Left cardiac atrium (tissue), 4 donors: ENCODE results near the gene MYZAP. TPM values are rescaled to one million over a fixed set of nuclear protein-coding genes. Genes with fewer than 3 reads are reported as not detected.

Experiments used
- ATAC-seq, 2 donors: fragments of 200-7000 bp; cut with Tn5 transposase; one replicate each; pipeline ENCODE4 v1.9.1; 2020; ENCODE audit warnings: mild to moderate bottlenecking in 2 of 2, moderate library complexity in 2 of 2
- DNase-seq: peaks from one replicate; pipeline ENCODE4 v3.0.0-alpha.2; 2020
- intact Hi-C, 2 donors: fragments of 100-400 bp; cut with DNase I; formaldehyde crosslinking; loops; one replicate each; pipeline versions ENCODE4 v1.14.1 to v1.15.1; 2022 to 2023
- total RNA-seq, 2 donors: library from RNA; stranded (reverse); fragmentation: NEBNext Ultra II Directional; extraction: Animal tissue kit (Norgen Biotek cat#: 25700); gene quantifications; one replicate each; pipeline ENCODE4 v1.2.1, GENCODE V29; 2021
- donor health status: DM: no; HTN: yes; CAD: no.
- donor health status: DM: no; HTN: yes; CAD: no; lungs with severe emphysema.
- donor health status: DM: yes; HTN: yes; CAD: no.
- donor health status: Dilated cardiomyopathy.

The MYZAP gene
- total RNA-seq, 2 donors from 2014 or later: 429 to 452 TPM

GRCh38 chr15:57557267-57557666, 34.4 kb upstream of the MYZAP start:
- ATAC-seq: no peak
- DNase-seq: no peak
- intact Hi-C loops: loop anchor here in 1 of 2 donors (10.0 kb wide), 1 partner anchor 508 kb away; the partner anchor contains the start of gene ALDH1A2

DNA sequence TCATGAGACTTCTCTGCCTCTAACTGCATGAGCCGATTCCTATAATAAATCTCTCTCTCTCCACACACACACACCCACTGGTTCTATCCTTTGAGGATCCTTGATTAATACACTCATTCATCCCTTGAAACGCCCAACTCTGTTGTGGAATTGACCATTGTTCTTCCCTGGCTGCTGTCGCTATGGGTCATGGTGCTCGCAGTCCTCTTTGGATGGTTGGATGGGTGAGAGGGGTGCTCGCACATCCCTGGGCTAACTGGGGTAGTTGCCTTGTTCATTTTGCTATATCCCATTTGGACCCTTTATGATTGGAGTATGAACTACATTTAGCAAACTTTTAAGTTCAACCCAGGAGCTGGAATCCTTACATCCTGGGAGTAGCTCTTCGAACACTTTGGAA, 33.9 kb upstream of the MYZAP start:
- no peak for ATAC-seq
- intact Hi-C loops: loop anchor here in 1 of 2 donors (10.0 kb wide), 1 partner anchor 507 kb away; the partner anchor contains the start of gene ALDH1A2
- DNase-seq: no peak

GRCh38 chr15:57559875-57560274, 31.8 kb upstream of the MYZAP start:
- DNase-seq: peak; percentile 68
- ATAC-seq: peak; percentile 58 to 68
- intact Hi-C loops: loop anchor here (2.0 to 10.0 kb wide), 4 partner anchors 52 to 505 kb away; partner anchors contain the start of genes ALDH1A2 (in 1 of the 2) and POLR2M (in 1 of the 2)

DNA sequence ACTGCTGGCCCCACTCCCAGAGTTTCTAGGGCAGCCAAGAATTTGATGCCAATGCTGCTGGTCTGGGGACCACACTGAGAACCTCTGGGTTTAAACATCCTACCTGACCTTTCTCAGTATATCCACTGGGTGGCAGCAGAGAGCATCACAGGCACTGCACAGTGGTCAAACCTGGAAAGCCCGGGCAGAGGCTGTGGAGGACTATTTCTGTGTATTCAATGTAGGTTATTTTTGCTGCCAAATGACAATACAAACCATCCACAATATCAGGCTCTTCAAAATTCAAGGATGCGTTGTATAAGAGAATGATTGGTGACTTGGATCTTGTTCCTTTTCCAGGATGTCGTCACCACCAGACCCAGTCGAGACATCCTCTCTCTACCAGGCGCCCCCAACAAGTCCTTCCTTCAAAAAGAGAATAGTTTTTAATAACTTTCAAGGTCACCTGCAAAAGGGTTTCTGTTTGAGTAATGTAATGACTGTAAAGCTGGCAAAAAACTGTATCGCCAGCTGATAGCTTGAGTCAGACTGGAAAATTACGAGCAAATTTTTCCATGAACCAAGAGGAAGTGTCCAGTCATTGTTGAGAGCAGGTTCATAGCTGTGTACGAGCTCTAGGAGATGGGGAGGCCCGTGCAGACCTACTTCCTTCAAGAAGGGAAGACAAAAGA, 30.5 kb upstream of the MYZAP start:
- DNase-seq (peak; percentile 74), ATAC-seq (peak; percentile 94 to 95)
- intact Hi-C loops: loop anchor here in 1 of 2 donors (2.0 to 5.0 kb wide), 3 partner anchors 51 to 146 kb away; partner anchors contain the start of gene POLR2M

DNA sequence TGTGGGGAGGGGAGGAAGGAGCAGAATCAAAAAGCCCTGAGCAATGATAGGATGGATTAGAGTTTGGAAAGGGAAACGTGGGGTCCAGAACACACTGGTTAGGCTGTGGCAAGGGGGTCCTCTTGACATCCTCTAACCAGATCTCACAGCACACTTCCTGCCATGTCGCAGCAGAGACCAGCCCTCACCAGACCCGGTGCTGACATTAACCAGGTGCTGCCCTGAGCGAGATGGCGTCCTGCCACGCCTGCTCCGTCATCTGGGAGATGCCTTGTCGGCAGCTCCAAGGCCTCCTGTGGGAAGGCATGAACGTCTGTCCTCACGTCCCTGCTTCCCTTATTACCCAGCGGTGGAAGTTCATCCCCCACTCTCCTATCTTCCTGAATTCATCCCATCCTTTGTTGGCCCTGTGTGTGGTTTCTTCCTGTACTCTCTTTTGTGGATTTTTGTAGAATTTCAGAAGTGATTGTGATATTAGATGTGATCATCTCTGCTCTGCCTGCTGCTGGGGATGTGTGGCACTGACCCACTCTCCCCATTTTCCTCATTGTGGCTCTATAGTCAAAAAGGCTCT, 29.4 kb upstream of the MYZAP start:
- intact Hi-C loops: loop anchor here in 1 of 2 donors (2.0 to 5.0 kb wide), 3 partner anchors 29 to 145 kb away; partner anchors contain the start of genes MYZAP and POLR2M

GRCh38 chr15:57563416-57563815, 28.3 kb upstream of the MYZAP start:
- intact Hi-C loops: loop anchor here in 1 of 2 donors (2.0 to 5.0 kb wide), 3 partner anchors 27 to 144 kb away; partner anchors contain the start of genes MYZAP and POLR2M
- no peak for ATAC-seq
- DNase-seq: no peak

More for the DNA sequence above, 29.4 kb upstream of the MYZAP start:
- DNase-seq: peak; percentile 59
- peak; percentile 20 to 61 for ATAC-seq

- ATAC-seq (no peak), DNase-seq (no peak)
- intact Hi-C loops: no loop called here
These were observed 26.4 kb upstream of the MYZAP start for GRCh38 chr15:57565311-57565710.

- DNase-seq: no peak
- peak; percentile 26 to 57 for ATAC-seq
- intact Hi-C loops: no loop called here
These were observed 24.9 kb upstream of the MYZAP start for GRCh38 chr15:57566834-57567233.

DNA sequence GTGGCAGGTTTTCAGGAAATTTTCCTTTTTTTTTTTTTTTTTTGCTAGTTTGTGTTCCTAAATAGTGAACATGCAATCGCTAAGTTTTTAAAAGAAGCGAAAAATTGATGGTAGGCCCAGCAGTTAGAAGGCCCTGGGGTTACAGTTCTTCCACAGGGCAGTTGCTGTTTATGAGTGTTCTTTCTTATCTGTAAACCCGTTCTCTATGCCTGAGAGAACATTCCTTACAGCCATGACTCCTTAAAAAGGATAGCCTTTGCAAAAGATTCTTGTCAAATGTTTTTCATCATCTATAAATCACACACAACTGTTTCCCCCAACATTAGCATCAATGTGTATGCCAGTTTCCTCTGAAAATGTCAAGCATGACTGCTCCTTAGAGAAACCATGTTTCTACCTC, 23.8 kb upstream of the MYZAP start:
- DNase-seq (no peak), ATAC-seq (no peak)
- intact Hi-C loops: no loop called here

- DNase-seq (no peak), ATAC-seq (no peak)
- intact Hi-C loops: no loop called here
These were observed 23.4 kb upstream of the MYZAP start for GRCh38 chr15:57568299-57568698.

DNA sequence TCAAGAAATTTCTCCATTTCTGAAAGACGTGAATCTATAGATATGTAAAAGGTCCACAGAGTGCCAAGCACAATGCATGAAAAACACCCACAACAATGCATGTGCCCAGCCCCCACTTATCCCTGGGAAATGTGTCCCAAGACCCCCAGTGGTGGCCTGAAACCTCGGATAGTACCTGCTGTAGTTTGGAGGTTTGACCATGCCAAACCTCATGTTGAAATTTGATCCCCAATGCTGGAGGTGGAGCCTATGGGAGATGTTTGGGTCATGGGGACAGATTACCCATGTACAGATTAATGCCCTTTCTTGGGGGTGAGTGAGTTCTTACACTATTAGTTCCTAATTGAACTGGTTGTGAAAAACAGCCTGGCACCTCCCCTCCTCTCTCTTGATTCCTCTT, 21.4 kb upstream of the MYZAP start:
- no peak for ATAC-seq
- DNase-seq: no peak
- intact Hi-C loops: no loop called here

DNA sequence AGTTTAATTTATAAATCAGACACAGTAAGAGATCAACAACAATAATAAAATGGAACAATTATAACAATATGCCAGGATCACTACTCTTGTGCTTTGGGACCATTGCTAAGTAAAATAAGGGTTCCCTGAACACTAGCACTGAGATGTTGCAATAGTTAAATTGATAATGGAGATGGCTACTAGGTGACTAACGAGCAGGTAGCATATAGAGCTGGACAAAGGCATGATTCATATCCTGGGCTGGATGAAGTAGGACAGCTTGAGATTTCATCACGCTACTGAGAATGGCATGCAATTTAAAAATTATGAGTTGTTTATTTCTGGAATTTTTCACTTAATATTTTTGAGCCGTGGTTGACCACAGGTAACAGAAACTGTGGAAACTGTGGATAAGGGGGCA, 20.7 kb upstream of the MYZAP start:
- intact Hi-C loops: no loop called here
- ATAC-seq: no peak
- DNase-seq: no peak

GRCh38 chr15:57571725-57572124, 20.0 kb upstream of the MYZAP start:
- intact Hi-C loops: no loop called here
- ATAC-seq (no peak), DNase-seq (no peak)

DNA sequence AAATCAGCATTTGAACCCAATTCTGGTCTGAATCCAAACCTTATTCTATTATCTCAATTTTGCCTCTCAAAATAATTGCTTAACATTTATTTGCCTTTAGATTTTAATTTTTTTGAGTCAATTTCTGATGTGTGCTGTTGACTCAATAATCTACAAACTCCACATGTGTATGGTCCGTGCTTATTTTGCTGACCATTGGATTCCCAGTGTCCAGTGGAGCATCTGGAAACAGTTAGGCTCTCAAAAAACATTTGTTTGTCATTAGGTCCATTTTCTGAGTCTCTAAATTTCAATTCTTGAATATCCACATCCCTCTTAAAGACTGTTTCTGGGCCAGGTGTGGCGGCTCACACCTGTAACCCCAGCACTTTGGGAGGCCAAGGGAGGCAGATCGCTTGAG, 19.2 kb upstream of the MYZAP start:
- DNase-seq (no peak), ATAC-seq (peak in 1 of 2 donors; percentile 61)
- intact Hi-C loops: no loop called here

GRCh38 chr15:57573151-57573550, 18.6 kb upstream of the MYZAP start:
- DNase-seq (no peak), ATAC-seq (no peak)
- intact Hi-C loops: no loop called here

- intact Hi-C loops: no loop called here
- ATAC-seq: no peak
These were observed 16.3 kb upstream of the MYZAP start for GRCh38 chr15:57575363-57575762.

DNA sequence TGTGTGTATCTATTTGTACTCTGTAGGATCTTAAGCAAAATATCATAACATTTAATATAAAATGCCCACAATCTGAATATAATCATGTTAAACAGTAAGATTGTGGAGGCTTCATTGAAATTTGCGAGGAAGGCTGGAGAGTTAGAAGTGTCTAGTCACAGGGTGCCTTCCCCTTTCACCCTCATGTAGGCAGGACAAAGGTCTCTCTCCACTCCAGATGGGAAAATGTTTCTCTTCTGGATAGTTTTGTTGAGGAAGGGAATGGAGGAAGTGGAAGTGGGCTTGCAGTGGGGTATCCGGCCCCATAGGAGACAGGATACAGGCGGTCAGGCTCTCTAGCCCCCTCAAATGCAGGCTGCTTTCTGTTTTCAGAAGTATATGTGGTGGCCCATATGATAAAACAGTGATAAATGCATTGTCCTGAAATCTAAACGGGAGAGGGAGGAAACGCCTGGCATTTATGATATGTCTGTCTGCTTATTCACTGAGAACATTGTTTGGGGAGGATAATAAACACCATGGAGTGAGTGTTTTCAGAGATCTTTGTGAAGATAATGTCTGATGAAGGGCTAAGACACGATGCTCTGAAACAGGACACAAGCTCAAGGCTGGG, 13.3 kb upstream of the MYZAP start:
- DNase-seq (no peak), ATAC-seq (peak in 1 of 2 donors; percentile 32)
- intact Hi-C loops: no loop called here

More at GRCh38 chr15:57575363-57575762, 16.3 kb upstream of the MYZAP start:
- no peak for DNase-seq

GRCh38 chr15:57580428-57580827, 11.3 kb upstream of the MYZAP start:
- intact Hi-C loops: no loop called here
- DNase-seq (no peak), ATAC-seq (no peak)

- DNase-seq (no peak), ATAC-seq (no peak)
- intact Hi-C loops: no loop called here
These were observed 10.8 kb upstream of the MYZAP start for GRCh38 chr15:57580866-57581265.

- ATAC-seq (no peak), DNase-seq (no peak)
- intact Hi-C loops: no loop called here
These were observed 9.6 kb upstream of the MYZAP start for GRCh38 chr15:57582090-57582489.
